Measurements from ENCODE around the gene HSPG2.

HSPG2 gene

GRCh38 chr1:21857840-21858670 is 79.1 kb downstream of the HSPG2 start:
- no peak for DNase-seq

DNA sequence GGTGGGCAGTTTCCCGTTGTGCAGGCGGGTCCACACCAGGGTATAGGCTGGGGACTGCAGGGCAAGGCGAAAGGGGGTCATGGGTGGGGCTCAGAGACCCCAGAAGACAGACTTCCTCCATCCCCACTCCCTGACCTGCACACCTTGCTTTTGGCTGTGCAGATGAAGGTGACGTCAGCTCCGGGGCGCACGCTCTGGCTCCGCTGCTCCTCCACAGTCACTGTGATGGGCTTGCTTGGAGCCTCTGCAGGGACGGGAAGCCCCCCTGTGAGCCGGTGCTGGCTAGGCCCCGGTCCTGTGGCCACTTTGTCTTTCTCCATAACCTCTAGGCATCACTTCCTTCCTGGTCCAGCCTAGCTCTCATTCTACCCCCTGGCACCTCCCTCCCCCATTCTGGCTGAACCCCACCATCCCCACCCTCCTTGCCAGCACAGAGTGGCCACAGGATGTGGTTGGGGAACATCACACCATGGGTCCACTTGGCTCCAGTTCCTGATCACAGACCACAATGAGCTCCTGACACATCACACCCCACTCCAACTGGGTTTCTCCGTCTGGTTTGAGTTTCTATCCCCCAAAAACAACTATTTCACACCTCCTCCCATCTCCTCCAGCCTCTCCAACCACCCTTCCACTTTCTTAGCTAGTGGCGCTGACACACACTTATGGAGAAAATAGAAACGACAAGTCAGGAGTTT is 79.8 kb downstream of the HSPG2 start:
- peak; percentile 56 for DNase-seq

DNA sequence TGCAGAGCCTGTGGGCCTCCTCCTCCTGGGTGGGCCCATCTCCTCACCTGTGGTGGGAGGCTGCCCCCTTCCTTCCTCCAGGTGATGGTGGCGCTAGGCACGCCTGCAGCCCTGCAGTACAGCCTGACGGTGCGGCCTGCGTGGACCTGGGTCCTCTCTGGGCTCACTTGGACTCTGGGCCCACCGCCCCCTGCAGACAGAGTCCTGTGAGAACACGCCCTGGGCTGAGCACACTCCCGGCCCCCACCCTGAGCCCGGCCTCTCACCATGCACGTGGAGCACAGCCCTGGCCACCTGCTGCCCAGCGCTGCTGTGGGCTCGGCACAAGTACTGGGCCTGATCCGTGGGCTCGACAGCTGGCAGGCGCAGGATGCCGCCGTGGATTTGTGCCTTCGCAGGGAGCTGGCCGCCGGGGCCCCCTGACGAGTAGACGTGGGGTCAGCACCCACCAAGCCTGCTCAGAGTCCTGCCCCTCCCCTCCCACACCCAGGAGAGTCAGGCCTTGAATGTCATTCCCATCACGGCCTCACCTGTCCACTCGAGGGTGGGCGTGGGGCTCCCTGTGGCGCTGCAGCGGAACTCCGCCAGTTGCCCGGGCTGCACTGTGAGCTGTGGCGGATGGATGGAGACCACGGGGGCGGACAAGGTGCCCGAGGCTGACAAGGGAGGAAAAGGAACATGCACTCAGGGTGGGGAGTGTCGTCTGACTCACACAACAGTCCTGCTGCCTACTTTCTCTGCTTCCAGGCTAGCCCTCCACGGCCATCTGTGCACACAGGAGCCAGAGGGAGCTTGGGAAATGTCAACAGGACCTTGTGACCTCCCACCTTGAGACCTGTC is 81.6 kb downstream of the HSPG2 start:
- DNase-seq, result no peak

GRCh38 chr1:21854751-21855131 is 82.4 kb downstream of the HSPG2 start:
- no peak for DNase-seq

DNA sequence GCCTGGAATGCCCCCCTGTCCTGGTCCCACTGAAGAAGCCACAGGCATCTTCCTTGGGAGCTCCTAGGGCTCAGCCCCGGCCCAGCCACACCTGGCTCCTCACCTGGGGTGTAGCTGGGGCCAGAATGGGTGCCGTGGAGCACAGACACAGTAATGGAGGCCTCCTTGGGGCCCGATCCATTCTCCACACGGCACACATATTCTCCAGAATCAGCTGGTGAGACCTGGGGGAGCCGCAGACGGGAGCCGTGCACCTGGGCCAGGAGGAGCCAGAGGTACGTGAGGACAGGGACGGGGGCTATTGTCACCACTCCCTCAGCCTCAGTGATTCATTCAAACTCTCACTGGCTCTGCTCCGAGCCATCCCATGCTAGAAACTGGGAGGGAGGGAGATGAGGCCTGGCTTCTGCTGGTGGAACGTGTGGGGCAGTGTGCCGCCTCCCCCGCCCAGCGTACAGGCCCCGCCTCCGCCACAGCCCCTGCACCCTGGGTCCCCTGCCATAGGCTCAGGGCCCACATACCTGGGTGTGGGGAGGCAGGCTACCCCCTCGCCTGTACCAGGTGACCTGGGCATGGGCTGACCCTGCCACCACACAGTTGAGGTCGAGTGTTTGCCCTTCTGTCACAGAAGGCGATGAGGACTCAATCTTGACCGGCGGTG is 82.9 kb downstream of the HSPG2 start:
- no peak for DNase-seq

- DNase-seq, result no peak
Measured at GRCh38 chr1:21853131-21853427, 84.0 kb downstream of the HSPG2 start.

GRCh38 chr1:21852282-21853130 is 84.6 kb downstream of the HSPG2 start:
- no peak for DNase-seq

- DNase-seq, result no peak
Measured at GRCh38 chr1:21851430-21852250, 85.5 kb downstream of the HSPG2 start.

DNA sequence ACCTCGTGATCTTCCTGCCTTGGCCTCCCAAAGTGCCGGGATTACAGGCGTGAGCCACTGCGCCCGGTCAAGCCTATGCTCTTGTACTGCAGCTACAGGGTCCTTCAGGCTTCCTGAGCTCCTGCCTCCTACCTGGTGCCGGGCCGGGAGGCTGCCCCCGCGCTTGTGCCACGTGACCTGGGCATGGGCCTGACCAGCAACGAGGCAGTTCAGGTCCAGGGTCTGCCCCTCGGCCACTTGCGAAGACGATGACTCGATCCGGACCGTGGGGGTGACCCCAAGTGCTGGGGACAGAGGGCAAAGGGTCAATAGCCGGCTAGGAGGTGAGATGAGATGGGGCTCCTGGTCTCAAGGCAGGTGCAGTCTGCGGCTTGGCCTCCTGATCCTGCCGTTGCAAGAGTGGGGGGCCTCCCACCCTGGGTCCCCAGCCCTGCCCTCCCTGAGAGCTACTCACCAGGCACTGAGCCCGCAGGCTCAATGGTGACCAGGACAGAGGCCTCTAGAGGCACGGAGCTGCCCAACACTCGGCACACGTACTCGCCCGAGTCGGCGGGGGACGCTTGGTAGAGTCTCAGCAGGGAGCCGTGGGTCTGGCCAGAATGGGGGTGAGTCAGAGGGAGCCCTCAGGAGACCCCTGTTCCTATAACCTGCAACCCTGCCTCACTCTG is 87.1 kb downstream of the HSPG2 start:
- DNase-seq, result no peak

GRCh38 chr1:21848524-21849174 is 88.5 kb downstream of the HSPG2 start:
- DNase-seq, result no peak

GRCh38 chr1:21847223-21848205 is 89.6 kb downstream of the HSPG2 start:
- no peak for DNase-seq

- no peak for DNase-seq
Measured at GRCh38 chr1:21845646-21846641, 91.2 kb downstream of the HSPG2 start.

DNA sequence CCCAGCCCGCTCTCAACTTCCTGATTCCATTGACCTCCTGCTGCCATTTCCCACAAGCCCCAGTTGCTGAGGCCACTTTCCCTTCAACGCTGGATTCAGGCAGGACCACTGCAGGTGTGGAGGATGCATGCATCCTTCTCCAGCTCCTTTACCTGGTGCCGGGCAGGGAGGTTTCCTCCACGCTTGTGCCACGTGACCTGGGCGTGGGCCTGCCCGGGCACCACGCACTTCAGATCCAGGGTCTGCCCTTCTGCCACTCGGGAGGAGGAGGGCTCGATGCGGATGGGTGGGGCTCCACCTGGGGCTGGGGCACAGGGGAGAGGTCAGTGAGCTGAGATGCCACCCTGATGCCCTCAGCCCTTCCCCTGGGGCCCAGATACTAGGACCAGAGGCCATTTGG is 93.1 kb downstream of the HSPG2 start:
- DNase-seq, result no peak

- DNase-seq, result no peak
Measured at GRCh38 chr1:21843208-21843607, 93.9 kb downstream of the HSPG2 start.

GRCh38 chr1:21842606-21843162 is 94.4 kb downstream of the HSPG2 start:
- no peak for DNase-seq

DNA sequence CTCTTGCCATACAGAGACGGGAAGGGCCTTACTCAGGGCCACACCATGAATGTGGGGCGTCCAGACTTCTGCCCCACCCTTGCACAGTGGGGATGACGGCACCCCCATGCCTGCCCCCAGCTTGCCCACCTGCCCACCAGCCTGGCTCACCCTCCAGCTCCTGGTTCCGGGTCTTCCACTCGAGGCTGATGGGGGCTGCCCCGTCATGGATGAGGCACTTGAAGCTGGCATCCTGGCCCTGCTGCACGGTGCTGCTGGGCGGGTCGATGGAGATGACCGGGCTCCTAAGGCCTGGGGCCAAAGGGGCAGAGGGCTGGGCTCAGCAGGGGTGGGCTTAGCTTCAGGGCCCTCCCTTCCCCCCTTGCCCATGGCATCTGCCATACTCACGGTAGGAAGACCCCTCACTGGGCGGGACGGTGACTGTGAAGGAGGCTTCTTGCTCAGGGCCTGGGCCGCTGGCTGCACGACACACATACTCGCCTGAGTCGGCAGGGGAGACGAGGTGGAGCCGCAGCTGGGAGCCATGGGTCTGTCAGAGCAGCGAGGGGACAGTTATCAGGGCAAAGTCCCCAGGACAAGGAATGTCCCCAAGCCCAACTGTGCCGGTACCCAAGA is 95.2 kb downstream of the HSPG2 start:
- no peak for DNase-seq

DNA sequence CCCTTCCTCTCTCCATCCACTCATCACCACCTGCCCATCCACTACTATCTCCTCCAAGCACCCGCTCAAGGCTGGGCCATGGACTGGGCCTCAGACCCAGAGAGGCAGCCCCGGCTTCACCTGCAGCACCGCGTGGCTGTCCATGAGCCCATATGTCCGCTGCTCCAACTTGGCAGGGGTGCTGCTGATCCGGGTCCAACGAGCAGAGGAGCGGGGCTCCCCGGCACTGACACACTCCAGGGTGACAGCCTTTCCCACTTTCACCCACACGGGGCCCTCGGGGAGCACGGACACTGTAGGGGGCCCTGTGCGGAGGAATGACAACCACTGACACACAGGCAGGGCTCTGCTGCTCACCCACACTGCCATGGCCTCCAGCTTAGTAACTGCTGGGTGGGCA is 96.1 kb downstream of the HSPG2 start:
- no peak for DNase-seq
